Breast epithelium (tissue), 4 donors: ENCODE data around the gene RMDN3. TPM values are rescaled to one million over a fixed set of nuclear protein-coding genes. Genes with fewer than 3 reads are reported as not detected.

Experiments used
- DNase-seq, 2 donors: peaks; one replicate each; pipeline ENCODE4 v3.0.0-alpha.2; 2019; ENCODE audit warnings: low spot score in 2 of 2
- H3K27ac ChIP-seq, 2 donors: fragments of 200-600 bp; sonication (generic) in 1 of 2; one replicate each; pipeline ENCODE4 v1.5.1; 2016 to 2019; ENCODE audit warnings: mild to moderate bottlenecking in 1 of 2
- H3K27me3 ChIP-seq, 2 donors: fragments of 200-600 bp; sonication (generic) in 1 of 2; one replicate each; pipeline versions ENCODE4 v1.5.1 to v1.6.0; 2017 to 2019; ENCODE audit warnings: control low read depth in 1 of 2, mild to moderate bottlenecking in 1 of 2
- H3K36me3 ChIP-seq: fragments of 200-600 bp; one replicate; pipeline ENCODE4 v1.5.1; 2019
- H3K4me1 ChIP-seq, 2 donors: fragments of 200-600 bp; sonication (generic); one replicate each; pipeline ENCODE4 v1.5.1; 2016 to 2019; ENCODE audit warnings: control low read depth in 1 of 2
- H3K4me3 ChIP-seq, 3 donors: fragments of 200-600 bp; sonication (generic); 1 replicate in 2 of 3; 2 replicates in 1 of 3; pipeline ENCODE4 v1.5.1; 2016 to 2019; ENCODE audit warnings: mild to moderate bottlenecking in 3 of 3, moderate library complexity in 2 of 3
- H3K9me3 ChIP-seq, 2 donors: fragments of 200-600 bp; sonication (generic) in 1 of 2; one replicate each; pipeline ENCODE4 v1.5.1; 2016 to 2019; ENCODE audit warnings: control low read depth in 1 of 2
- POLR2A ChIP-seq: fragments of 450-650 bp; IDR thresholded peaks from one replicate; pipeline ENCODE4 v1.6.1; 2016; ENCODE audit warnings: antibody characterized with exemption, mild to moderate bottlenecking, moderate library complexity
- POLR2AphosphoS5 ChIP-seq, 3 donors: sonication (generic); formaldehyde crosslinking; IDR thresholded peaks; one replicate each; pipeline ENCODE4 v1.6.1; 2017; ENCODE audit warnings: antibody characterized with exemption in 3 of 3
- intact Hi-C: fragments of 100-400 bp; cut with DNase I; formaldehyde crosslinking; loops from one replicate; pipeline ENCODE4 v1.15.1; 2023; ENCODE audit warnings: low total_unique reads
- total RNA-seq, 3 donors: library from RNA; depleted of rRNA; stranded (reverse); fragments of >200 nt; gene quantifications; one replicate each; pipeline ENCODE4 v1.1.0, GENCODE V29; 2016
- TF ChIP-seq, protein P1 (sequence below), 3 donors: fragments of 450-650 bp; IDR thresholded peaks; one replicate each; pipeline ENCODE4 v1.5.1; 2016 to 2017; ENCODE audit warnings: antibody characterized with exemption in 3 of 3, mild to moderate bottlenecking in 3 of 3, moderate library complexity in 3 of 3

Gene RMDN3
- total RNA-seq, 3 donors from 2014 or later, result 31.5 to 35.4 (median 34.4) TPM

GRCh38 chr15:40697916-40698315 lies 57.1 kb downstream of the RMDN3 start:
- TF ChIP-seq, protein P1, sequence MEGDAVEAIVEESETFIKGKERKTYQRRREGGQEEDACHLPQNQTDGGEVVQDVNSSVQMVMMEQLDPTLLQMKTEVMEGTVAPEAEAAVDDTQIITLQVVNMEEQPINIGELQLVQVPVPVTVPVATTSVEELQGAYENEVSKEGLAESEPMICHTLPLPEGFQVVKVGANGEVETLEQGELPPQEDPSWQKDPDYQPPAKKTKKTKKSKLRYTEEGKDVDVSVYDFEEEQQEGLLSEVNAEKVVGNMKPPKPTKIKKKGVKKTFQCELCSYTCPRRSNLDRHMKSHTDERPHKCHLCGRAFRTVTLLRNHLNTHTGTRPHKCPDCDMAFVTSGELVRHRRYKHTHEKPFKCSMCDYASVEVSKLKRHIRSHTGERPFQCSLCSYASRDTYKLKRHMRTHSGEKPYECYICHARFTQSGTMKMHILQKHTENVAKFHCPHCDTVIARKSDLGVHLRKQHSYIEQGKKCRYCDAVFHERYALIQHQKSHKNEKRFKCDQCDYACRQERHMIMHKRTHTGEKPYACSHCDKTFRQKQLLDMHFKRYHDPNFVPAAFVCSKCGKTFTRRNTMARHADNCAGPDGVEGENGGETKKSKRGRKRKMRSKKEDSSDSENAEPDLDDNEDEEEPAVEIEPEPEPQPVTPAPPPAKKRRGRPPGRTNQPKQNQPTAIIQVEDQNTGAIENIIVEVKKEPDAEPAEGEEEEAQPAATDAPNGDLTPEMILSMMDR (IDR thresholded peaks at IDR 0.05), result no peak
- TF ChIP-seq POLR2AphosphoS5 (IDR thresholded peaks at IDR 0.05), result no peak
- TF ChIP-seq POLR2A, result no peak
- no peak for DNase-seq
- Histone ChIP-seq H3K4me3 (no peak overlapping the region), H3K36me3 (no peaks in the 10 kb centered on the region), H3K27me3 (no peaks in the 10 kb centered on the region), H3K27ac (no peak overlapping the region), H3K9me3 (no peaks in the 10 kb centered on the region), H3K4me1 (peaks cover 5 to 7% of the 10 kb centered on the region in 2 donors)
- intact Hi-C loops, result loop anchor here (10.0 kb wide), 1 partner anchor 207 kb away; no protein-coding TSS in a partner anchor

DNA sequence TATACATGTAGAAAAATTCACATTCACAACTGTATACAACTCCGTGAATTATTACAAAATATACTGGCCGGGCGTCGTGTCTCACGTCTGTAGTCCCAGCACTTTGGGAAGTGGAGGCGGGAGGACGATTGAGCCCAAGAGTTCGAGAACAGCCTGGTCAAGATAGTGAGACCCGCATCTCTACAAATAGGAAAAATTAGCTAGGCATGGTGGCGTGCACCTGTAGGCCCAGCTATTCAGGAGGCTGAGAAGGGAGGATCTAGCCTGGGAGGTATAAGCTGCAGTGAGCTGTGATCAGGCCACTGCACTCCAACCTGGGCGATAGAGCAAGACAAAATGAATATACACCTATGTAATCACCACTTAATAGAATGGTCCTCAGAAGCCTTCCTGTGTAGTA lies 58.8 kb downstream of the RMDN3 start:
- Histone ChIP-seq H3K4me3 (no peak overlapping the region), H3K4me1 (peaks cover 5 to 7% of the 10 kb centered on the region in 2 donors), H3K27ac (no peak overlapping the region), H3K36me3 (no peaks in the 10 kb centered on the region), H3K27me3 (no peaks in the 10 kb centered on the region), H3K9me3 (no peaks in the 10 kb centered on the region)
- intact Hi-C loops, result loop anchor here (10.0 kb wide), 1 partner anchor 209 kb away; no protein-coding TSS in a partner anchor
- TF ChIP-seq POLR2A (no peak), POLR2AphosphoS5 (IDR thresholded peaks at IDR 0.05) (no peak)
- TF ChIP-seq, protein P1 (IDR thresholded peaks at IDR 0.05), result no peak
- no peak for DNase-seq

- Histone ChIP-seq H3K4me1 (peaks cover 5 to 7% of the 10 kb centered on the region in 2 donors), H3K36me3 (no peaks in the 10 kb centered on the region), H3K27me3 (no peaks in the 10 kb centered on the region), H3K4me3 (peak overlapping the region; percentile 68 to 90 (median 69)), H3K9me3 (no peaks in the 10 kb centered on the region), H3K27ac (peak overlapping the region; percentile 98 to 100)
- DNase-seq, result no peak
- TF ChIP-seq, protein P1 (IDR thresholded peaks at IDR 0.05), result no peak
- TF ChIP-seq POLR2AphosphoS5 (IDR thresholded peaks at IDR 0.05) (no peak), POLR2A (no peak)
- intact Hi-C loops, result loop anchor here (10.0 kb wide), 1 partner anchor 209 kb away; no protein-coding TSS in a partner anchor
These were observed 59.6 kb downstream of the RMDN3 start for GRCh38 chr15:40695469-40695890.

DNA sequence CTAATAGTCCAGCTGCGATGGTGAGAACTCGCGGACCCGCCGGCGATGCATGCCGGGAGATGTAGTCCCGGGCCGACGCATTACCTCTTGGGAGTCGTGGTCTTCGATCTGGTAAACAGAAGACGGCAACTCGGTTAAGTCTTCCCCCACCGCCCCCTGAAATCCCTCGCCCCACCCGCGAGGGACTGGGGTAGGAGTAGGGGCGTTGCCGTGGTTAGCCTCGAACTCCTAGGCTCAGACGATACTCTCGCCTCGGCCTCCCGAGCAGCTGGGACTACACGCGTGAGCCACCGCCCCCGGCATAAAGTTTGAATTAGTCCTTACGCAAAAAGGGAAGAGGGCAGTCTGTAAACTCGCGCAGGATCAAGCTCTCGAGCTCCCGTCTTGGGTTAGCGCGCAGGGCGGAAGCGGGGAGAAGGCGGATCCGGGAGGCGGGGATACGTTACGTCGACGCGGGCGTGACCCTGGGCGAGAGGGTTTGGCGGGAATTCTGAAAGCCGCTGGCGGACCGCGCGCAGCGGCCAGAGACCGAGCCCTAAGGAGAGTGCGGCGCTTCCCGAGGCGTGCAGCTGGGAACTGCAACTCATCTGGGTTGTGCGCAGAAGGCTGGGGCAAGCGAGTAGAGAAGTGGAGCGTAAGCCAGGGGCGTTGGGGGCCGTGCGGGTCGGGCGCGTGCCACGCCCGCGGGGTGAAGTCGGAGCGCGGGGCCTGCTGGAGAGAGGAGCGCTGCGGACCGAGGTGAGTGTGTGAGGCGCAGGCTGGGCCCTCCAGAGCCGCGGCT lies 60.2 kb downstream of the RMDN3 start, which contains the start of gene RAD51:
Gene RAD51, plus strand, starts transcription at position 487 of the 781 bp plus-strand sequence. CDS start 3,585 bp downstream, outside the sequence.
- intact Hi-C loops, result loop anchor here (10.0 kb wide), 1 partner anchor 210 kb away; no protein-coding TSS in a partner anchor
- peak; percentile 84 to 92 for DNase-seq
- peak within 1 kb of the TSS; percentile 98 to 100 for H3K27ac ChIP-seq
- peak; percentile 59 for TF ChIP-seq POLR2A
- TF ChIP-seq POLR2AphosphoS5 (IDR thresholded peaks at IDR 0.05), result peak; percentile 89 to 97 (median 90)
- TF ChIP-seq, protein P1 (IDR thresholded peaks at IDR 0.05), result peak in 1 of 3 donors; percentile 5
- peaks cover 5 to 7% of the 10 kb centered on the region in 2 donors for H3K4me1 ChIP-seq
- H3K4me3 ChIP-seq, result peak within 1 kb of the TSS; percentile 68 to 90 (median 69)
- no peaks in the 10 kb centered on the region for H3K36me3 ChIP-seq
- no peaks in the 10 kb centered on the region for H3K9me3 ChIP-seq
- H3K27me3 ChIP-seq, result no peaks in the 10 kb centered on the region
